ENCODE measurements around the gene DAZL.

DNA sequence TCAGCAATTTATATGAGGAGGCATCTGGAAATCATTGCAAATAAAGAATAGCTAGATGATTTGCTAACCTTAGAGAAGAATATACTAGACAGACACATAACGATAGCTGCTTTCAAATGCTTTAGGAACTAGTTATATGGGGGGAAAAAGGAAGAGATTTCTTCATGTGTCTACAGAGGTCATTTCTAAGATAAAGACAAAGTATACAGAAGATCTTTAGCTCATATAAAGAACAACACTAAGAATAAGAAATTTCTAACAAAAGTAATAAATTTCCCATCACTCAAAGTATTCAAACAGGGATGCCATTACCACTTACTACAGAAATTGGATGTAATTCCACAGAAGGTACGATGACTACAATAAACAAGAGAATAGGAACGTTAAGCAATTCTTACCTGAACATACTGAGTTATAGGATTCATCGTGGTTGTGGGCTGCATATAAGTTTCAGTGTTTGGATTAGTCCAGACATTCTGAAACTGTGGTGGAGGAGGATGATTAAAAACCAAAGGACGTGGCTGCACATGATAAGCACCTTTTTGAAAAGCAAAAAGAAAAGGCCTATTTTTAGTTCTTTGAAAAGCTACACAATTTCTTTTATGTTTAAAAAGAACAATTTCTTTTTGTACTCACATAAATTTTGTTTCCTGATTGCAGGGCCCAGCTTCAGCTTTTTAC lies 8.7 kb downstream of the DAZL start:
- TF ChIP-seq, protein P1, sequence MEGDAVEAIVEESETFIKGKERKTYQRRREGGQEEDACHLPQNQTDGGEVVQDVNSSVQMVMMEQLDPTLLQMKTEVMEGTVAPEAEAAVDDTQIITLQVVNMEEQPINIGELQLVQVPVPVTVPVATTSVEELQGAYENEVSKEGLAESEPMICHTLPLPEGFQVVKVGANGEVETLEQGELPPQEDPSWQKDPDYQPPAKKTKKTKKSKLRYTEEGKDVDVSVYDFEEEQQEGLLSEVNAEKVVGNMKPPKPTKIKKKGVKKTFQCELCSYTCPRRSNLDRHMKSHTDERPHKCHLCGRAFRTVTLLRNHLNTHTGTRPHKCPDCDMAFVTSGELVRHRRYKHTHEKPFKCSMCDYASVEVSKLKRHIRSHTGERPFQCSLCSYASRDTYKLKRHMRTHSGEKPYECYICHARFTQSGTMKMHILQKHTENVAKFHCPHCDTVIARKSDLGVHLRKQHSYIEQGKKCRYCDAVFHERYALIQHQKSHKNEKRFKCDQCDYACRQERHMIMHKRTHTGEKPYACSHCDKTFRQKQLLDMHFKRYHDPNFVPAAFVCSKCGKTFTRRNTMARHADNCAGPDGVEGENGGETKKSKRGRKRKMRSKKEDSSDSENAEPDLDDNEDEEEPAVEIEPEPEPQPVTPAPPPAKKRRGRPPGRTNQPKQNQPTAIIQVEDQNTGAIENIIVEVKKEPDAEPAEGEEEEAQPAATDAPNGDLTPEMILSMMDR (IDR thresholded peaks at IDR 0.05; ENCODE audit: low read depth, low read length, poor library complexity, severe bottlenecking) = no peak
- no peak for TF ChIP-seq EZH2phosphoT487 (IDR thresholded peaks at IDR 0.05; ENCODE audit: borderline replicate concordance, low read length)
